ENCODE results near the gene RPS6KA3. TPM values are rescaled to one million over a fixed set of nuclear protein-coding genes. Genes with fewer than 3 reads are reported as not detected.

RPS6KA3 gene
- total RNA-seq, 1 experiment from 2014 or later = 35.5 TPM

- H3K9me3 ChIP-seq (ENCODE audit: control insufficient read depth in 1 of 2, insufficient read depth in 1 of 2, low read depth in 1 of 2, low read length in 2 of 2) = no peaks in the 10 kb centered on the region
- TF ChIP-seq EGR1 (IDR thresholded peaks at IDR 0.05; ENCODE audit: low read depth) = no peak
- no peak for TF ChIP-seq REST (IDR thresholded peaks at IDR 0.05; ENCODE audit: low read depth)
- no peak for TF ChIP-seq POLR2AphosphoS5 (IDR thresholded peaks at IDR 0.05; ENCODE audit: low read depth, low read length)
- no peak for TF ChIP-seq ELF1 (IDR thresholded peaks at IDR 0.05; ENCODE audit: borderline replicate concordance, low read depth)
- no peak for TF ChIP-seq EZH2 (IDR thresholded peaks at IDR 0.05)
- no peak for TF ChIP-seq ZFX (IDR thresholded peaks at IDR 0.05)
- no peak for TF ChIP-seq JUND (IDR thresholded peaks at IDR 0.05)
- TF ChIP-seq SP1 (IDR thresholded peaks at IDR 0.05; ENCODE audit: low read depth) = no peak
- no peak for TF ChIP-seq YY1 (IDR thresholded peaks at IDR 0.05; ENCODE audit: extremely low read depth, insufficient replicate concordance, low read depth, low read length)
- TF ChIP-seq, protein P1, sequence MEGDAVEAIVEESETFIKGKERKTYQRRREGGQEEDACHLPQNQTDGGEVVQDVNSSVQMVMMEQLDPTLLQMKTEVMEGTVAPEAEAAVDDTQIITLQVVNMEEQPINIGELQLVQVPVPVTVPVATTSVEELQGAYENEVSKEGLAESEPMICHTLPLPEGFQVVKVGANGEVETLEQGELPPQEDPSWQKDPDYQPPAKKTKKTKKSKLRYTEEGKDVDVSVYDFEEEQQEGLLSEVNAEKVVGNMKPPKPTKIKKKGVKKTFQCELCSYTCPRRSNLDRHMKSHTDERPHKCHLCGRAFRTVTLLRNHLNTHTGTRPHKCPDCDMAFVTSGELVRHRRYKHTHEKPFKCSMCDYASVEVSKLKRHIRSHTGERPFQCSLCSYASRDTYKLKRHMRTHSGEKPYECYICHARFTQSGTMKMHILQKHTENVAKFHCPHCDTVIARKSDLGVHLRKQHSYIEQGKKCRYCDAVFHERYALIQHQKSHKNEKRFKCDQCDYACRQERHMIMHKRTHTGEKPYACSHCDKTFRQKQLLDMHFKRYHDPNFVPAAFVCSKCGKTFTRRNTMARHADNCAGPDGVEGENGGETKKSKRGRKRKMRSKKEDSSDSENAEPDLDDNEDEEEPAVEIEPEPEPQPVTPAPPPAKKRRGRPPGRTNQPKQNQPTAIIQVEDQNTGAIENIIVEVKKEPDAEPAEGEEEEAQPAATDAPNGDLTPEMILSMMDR (IDR thresholded peaks at IDR 0.05 in 2 of 3, conservative IDR thresholded peaks at IDR 0.05 in 1 of 3; ENCODE audit: borderline replicate concordance in 1 of 3, insufficient read depth in 1 of 3, low read depth in 2 of 3, low read length in 2 of 3) = no peak
- TF ChIP-seq EZH2phosphoT487 (IDR thresholded peaks at IDR 0.05; ENCODE audit: borderline replicate concordance) = no peak
- TF ChIP-seq SIN3A (IDR thresholded peaks at IDR 0.05; ENCODE audit: low read depth) = no peak
- no peak for TF ChIP-seq POLR2A (IDR thresholded peaks at IDR 0.05; ENCODE audit: borderline replicate concordance, extremely low read depth, insufficient read depth, insufficient read length)
- no peak for TF ChIP-seq ZNF274 (IDR thresholded peaks at IDR 0.05; ENCODE audit: low read depth, low read length)
- no peak for TF ChIP-seq CEBPB (IDR thresholded peaks at IDR 0.05; ENCODE audit: low read depth)
- no peak for TF ChIP-seq RAD21 (IDR thresholded peaks at IDR 0.05; ENCODE audit: low read depth)
- no peak for TF ChIP-seq SRF (IDR thresholded peaks at IDR 0.05; ENCODE audit: low read depth)
- no peak for TF ChIP-seq FOSL1 (IDR thresholded peaks at IDR 0.05; ENCODE audit: low read depth)
- TF ChIP-seq CBX3 (IDR thresholded peaks at IDR 0.05; ENCODE audit: low read depth) = no peak
- no peak overlapping the region for H3K4me2 ChIP-seq (ENCODE audit: low read length)
- no peaks in the 10 kb centered on the region for H3K4me1 ChIP-seq (ENCODE audit: control insufficient read depth in 1 of 2, insufficient read depth in 2 of 2, low read length in 2 of 2)
- ATAC-seq = no peak
- ChIA-PET RAD21 (ENCODE audit: low non-redundant PET in 1 of 2, low total read pairs in 2 of 2, uncharacterized antibody in 2 of 2, unreplicated experiment in 2 of 2) (no interaction called here), POLR2A (no interaction called here), CTCF (no interaction called here)
- intact Hi-C loops (cut with micrococcal nuclease) = no loop called here
- H3K4me3 ChIP-seq (replicated peaks in 1 of 2; ENCODE audit: low read depth in 1 of 2, low read length in 2 of 2) = no peak overlapping the region
- DNase-seq (ENCODE audit: low read depth, low spot score) = no peak
- no peak overlapping the region for H2AFZ ChIP-seq (ENCODE audit: low read depth, low read length, poor library complexity, severe bottlenecking)
- BruUV-seq (replicated peaks) = no TSS peak
- H3K27ac ChIP-seq (ENCODE audit: low read depth, low read length) = no peak overlapping the region
- no peaks in the 10 kb centered on the region for H3K9me2 ChIP-seq (ENCODE audit: insufficient read depth)
- no peak overlapping the region for H3K9ac ChIP-seq (ENCODE audit: low read length)
- H3K27me3 ChIP-seq (ENCODE audit: insufficient read depth, low read length) = no peaks in the 10 kb centered on the region
- H4K20me1 ChIP-seq (ENCODE audit: insufficient read depth) = no peaks in the 10 kb centered on the region
- H3K36me3 ChIP-seq (ENCODE audit: control insufficient read depth in 1 of 2, insufficient read depth in 2 of 2, low read length in 2 of 2) = peaks cover 20 to 21% of the 10 kb centered on the region in 2 experiments
- H3K79me2 ChIP-seq (ENCODE audit: insufficient read depth, low read length) = peaks cover 31% of the 10 kb centered on the region
Measured at GRCh38 chrX:20130357-20130756, 136.4 kb downstream of the RPS6KA3 start.

All from HCT116 (cell line).